Bronchial smooth muscle cell (primary cell): ENCODE data around the gene GUSB. TPM values are rescaled to one million over a fixed set of nuclear protein-coding genes. Genes with fewer than 3 reads are reported as not detected.

ENCODE experiments used
- total RNA-seq: library from RNA; depleted of rRNA; stranded (reverse); fragments of >200 nt; gene quantifications from 2 replicates; pipeline ENCODE4 v1.2.1, GENCODE V29; 2014

GUSB gene
- 21.9 and 35.7 TPM in 2 replicates for total RNA-seq

DNA sequence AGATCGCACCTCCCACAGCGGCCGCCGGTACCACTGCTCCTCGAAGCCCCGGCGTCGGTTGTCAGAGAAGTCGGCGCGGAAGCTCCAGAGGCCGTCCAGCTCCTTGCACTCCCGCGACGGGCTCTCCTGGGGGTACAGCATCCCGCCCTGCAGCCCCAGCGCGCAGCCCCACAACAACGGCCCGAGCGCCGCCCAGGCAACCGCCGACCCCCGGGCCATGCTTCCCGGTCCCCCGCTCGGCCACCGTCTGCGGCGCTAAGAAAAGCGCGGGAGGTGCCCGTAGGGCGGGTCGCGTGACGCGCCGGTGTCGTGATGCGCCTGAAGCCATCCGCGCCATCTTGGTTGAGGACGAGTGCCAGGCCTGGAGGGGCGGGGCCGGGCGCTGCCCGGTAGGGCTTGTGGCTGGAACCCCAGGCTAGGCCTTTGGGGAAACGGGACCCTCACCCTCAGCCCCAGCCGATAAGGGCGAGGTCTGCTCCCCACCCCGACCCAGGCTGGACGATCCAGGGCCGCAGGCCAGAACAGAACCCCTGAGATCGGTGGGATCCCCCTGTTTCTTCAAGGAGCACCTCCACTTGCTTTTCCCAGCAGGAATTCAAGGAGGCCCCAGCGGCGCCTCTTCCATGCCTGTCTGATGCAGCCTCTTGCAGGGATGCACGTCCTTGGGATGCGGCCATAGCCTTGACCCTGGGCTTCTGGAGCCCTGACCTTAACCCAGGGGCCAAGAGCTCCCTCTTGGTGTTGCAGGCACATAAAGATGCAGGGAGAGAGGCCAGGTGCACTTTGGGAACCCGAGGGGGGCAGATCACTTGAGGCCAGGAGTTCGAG, at the start of gene GUSB:
Gene GUSB, minus strand, starts transcription at position 249 of the 828 bp plus-strand sequence. Its CDS starts 30 bp downstream, at position 219.

Other genes starting within 250 kb of the GUSB start
- 5.1 and 7.1 TPM in 2 replicates for gene VKORC1L1, start 109.1 kb downstream of the GUSB start, total RNA-seq
- 18.8 and 34.8 TPM in 2 replicates for gene ASL, start 93.6 kb upstream of the GUSB start, total RNA-seq
- gene CRCP, start 132.6 kb upstream of the GUSB start, total RNA-seq = 30.6 and 41.3 TPM in 2 replicates
- 116 and 293 TPM in 2 replicates for gene TPST1, start 223.1 kb upstream of the GUSB start, total RNA-seq